Measurements from ENCODE around the gene PLEKHG2.

GRCh38 chr19:39416152-39417120 lies 4.0 kb downstream of the PLEKHG2 start:
- TF ChIP-seq CTCF (IDR thresholded peaks at IDR 0.05) (no peak), POLR2A (IDR thresholded peaks at IDR 0.05) (no peak)
